HG02970 (cell line): ENCODE measurements around the gene TGM2.

Experiments used
- ATAC-seq: cut with Tn5 transposase; IDR thresholded peaks from one replicate; pipeline ENCODE4 v1.9.1; 2021; ENCODE audit warnings: mild to moderate bottlenecking, moderate library complexity, moderate number of reproducible peaks; ENCODE audit not compliant: unreplicated experiment, low FRiP score

TGM2 gene

DNA sequence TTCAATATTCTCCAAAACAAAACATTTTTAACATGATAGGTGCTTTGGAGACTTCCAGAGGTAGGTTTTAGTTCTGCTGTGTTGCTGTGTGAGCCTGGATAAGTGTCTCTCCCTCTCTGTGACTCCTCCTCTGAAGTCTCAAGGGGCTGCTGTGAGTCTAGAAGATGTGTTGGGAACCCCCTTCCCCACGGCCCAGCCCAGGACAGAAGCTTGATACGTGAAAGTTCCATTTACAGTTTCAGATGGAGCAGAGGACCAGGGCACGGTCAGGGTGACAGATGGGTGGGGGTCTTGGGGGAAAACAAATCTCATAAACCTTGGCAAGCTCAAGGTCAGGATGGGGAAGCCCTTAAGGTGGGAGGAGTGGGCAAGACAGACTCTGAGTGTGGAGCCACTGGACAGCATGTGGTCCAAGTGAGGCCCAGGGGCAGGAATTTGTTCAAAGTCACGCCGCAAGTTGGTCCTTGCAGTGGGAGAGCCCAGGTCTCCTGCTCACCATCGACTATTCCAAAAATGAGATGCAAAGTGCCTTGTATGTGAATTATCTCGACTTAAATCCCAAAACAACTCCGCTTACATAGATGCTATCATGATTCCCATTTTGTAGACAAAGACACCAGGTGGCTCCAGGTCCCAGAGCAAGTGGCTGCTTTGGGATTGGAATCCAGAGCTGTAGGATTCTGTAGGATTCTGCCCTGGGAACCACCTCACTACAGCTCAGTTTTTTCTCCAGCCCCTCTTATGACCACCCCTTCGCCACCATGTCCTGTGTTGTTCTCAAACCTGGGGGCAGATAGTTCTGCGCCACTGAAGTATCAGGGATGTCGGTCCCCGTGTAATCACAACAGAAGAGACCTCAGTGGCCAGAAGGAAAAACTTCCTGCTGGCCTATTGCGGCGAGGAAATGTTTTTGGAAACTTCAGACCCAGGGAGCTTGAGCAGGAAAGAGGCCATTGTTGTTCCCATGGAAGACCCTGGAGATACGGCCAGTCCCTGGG, 1.9 kb downstream of the TGM2 start:
- ATAC-seq: no peak

DNA sequence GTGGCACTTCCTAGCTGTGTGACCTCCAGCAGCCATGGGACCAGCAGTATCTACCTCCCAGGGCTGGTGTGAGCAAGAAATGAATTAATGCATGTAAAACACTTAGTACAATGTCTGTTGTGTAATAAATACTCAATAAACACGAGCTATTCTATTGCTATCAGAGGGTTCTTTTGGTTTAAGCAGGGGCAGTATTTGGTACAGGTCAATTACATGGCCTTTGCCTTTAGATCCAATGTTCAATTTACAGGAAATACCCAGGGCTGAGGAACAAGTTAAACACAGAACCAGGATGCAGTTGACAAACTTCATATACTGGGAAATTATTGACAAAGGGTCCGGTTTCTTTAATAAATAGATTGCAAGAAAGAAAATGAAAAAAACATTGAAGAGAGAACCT, 2.9 kb downstream of the TGM2 start:
- ATAC-seq: no peak

DNA sequence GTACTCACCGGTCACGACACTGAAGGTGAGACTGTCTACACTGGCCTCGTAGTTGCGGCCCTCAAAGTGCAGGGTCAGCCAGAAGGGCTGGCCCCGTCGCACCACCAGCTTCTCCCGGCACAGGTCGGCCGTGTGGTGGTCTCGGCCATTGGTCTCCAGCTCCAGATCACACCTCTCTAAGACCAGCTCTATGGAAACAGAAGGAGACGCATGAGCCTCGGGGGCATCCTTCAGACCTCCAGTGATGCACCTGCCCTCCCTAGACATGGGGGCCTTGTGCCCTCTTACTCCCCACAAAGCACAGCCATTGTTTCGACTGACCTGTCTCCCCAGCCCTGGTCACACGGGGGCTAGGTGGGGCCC, 3.7 kb downstream of the TGM2 start:
- no peak for ATAC-seq

DNA sequence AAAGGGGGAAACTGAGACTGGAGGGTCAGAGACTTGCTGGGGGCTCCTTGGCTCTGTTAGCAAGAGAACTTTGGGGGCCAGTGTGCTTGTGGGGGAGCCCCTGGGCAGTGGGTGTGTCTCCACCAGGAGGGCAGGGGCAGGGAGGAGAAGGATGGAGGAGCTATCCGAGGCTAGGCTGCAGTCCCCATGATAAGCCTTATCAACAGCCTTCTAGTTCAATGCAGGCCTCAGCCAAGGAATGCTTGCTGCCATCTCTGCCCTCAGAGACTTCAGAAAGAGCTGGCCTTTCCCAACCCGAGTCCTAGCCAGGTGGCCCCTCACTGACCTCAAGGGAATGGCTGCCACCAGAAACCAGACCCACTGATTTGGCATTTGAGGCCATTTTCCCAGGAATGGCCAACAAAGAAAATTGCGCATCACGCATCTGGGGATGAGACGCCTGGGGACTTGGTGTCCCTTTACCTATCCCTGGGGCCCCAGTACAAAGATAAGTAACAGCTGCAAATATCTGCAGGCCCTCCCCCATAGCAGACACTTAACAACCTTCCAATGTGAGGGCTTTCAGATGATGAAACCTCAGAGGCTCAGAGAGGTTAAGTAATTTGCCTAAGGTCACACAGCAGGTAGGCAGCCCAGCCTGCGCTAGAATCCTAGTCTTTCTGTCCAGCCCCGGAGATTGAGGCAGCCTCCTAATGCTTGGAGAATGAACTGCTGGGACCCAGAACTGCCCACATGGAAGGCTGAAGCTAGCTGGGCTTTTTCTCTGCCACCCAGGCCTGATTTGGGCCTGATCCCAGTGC, 4.9 kb downstream of the TGM2 start:
- no peak for ATAC-seq

DNA sequence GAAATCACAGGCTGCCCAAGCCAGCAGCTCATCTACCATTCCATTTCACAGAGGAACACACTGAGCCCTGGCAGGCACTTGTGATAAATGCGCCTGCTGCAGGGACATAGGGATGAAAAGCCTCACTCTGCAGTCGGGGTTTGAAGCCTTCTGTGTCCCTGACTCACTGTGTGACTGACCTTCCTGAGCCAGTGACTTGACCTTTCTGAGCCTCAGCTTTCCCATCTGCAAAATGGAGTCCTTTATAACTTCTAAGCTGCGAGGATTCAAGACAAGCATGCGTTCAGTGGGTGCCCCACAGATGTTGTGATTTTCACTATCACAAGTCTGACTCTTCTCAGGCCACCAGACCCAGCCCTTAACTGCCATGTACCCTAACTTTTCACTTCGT, 5.5 kb downstream of the TGM2 start:
- ATAC-seq: no peak

DNA sequence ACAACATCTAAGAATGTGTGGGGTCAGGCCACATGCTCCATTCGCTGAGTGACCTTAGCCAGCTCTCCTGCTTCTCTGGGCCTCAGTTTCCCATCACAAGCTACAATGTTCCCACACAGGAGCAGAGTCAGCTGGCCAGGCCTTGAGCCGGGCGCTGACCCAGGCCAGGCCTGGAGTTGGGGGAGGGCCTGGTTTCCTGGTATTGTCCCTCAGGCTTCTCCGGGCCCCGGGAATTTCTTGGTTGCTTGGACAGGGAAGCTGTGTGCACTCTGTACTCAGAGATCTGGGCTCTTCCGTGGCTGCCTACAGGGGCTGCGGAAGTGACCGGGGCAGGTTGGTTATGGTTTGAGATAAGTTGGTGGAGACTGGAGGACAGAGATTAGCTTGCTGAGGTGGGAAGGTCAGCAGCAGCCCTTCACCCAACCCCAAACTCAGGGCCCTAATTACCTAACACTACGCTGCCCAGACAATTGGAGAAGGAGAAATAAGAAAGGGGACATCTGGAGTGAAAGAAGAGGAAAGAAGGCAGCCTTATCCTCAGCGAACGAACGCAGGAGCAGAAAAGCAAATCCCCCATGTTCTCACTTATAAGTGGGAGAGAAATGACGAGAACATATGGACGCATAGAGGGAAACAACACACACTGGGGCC, 6.2 kb downstream of the TGM2 start:
- ATAC-seq: no peak

DNA sequence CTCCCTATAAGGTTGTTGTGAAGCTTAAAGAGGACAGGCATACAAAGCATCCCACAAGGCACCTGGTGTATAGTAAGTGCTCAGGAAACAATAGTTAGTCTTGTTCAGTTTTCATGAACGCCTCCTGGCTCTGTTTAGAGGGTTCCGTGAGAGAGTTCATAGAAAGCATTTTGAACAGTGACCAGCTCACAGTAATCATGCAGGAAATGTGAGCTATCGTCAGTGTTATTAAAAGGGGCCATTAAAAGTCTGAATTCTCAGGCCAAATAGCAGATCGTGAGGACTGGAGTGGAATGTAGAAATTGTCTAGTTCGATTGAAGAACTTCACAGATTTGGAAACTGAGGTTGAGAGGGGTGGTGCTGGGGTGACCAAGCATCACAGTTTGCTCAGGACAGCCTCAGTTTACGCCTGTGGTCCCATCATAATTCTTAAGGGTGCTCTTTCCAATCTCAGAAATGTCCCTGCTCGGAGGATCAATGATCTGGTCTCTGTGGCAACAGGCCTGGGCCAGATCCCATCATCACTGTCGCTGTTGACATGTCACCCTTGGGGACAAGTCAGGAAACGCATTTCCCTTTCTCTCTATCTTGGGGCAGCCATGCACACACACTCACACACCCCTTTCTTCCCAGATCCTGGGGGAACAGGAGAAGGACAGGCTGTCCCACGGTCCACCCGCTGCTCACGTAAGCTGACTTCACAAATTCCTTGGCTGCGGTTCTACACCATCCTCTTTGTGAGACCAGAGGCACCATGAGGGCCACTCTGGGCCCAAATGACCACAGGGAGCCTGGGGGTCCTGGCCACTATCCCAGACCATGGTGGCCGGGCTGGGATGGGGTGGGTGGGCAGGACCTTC, 7.2 kb downstream of the TGM2 start:
- no peak for ATAC-seq

DNA sequence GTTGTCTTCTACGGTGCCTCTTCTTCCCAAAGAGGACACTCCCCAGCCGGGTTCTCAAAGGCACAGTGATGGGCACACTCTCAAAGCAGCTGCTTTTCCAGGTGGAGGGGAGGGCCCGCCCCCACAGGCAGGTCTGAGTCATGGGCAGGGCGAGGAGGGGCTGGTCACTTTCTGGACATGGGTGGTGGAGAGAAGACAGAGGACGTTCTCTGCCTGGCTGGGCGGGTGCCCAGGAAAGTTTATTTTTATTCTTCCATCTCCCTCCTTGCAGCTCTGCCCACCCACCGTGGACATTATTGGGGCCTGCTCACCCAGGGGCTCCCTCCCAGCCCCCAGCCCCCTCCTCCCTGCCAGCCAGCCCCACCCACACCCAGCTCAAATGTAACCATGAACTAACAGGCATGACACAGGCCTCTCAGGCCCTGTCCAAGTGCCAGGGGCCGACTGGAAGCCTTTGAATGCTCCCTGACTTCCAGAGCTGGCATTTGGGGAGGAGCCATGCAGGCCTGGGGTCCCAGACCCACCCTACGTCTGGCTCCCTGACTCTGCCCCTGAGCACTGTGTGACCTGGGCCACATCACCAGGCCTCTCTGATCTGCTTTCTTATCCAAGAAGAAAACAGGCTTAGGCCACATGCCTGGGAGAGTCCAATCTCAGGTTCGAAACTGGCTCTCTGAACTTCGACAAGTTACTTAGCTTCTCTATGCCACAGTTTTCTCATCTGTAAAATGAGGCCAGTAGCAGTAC, 8.0 kb downstream of the TGM2 start:
- no peak for ATAC-seq

DNA sequence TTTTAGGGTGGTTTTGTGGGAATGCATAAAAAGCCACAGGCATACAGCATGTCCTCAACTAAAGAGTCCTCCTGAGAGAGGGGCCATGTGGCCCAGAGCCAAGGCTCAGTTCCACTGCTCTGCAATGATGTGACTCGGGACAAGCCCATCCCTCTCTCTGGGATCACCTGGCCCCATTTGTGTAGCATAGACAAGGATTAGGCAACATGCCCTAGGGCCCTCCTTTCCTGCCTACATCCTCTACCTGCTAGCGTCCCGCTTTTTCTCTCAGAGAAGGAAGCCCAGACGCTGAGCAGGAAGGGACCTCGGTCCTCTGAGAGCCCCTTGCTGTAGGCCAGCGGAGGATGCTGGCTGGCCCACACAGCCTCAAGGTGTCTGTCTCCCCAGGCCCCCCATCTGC, 8.8 kb downstream of the TGM2 start:
- ATAC-seq: no peak

DNA sequence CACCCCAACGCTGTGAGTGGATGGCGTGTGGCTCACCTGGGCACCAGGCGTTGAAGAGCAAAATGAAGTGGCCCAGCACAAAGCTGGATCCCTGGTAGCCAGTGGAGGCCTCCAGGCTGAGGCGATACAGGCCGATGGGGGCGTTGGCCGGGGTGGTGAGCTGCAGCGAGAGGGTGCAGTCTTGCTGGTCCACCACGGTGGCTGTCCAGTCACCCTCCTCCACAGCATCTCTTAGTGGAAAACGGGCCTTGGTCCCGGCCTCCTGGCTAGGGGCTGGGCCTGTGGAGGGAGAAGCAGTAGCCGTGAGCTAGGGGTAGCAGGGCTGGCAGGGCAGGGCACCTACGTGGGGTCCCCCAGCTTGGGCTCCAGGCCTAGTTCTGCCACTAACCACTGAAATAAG, 9.3 kb downstream of the TGM2 start:
- no peak for ATAC-seq

DNA sequence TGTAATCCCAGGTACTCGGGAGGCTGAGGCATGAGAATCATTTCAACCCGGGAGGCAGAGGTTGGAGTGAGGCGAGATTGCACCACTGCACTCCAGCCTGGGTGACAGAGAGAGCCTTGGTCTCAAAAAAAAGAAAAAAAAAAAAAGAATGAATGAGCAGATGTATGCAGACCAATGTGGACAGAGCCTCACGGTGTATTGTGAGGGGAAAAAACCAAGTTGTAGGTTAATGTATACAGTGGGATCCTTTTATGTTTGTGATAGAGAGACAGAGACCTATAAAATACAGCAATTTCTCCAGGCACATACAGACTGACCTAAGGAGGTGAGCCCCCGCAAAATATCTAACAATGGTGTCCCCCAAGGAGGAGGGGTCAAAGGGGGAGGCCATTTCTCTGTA, 11.7 kb downstream of the TGM2 start:
- no peak for ATAC-seq

DNA sequence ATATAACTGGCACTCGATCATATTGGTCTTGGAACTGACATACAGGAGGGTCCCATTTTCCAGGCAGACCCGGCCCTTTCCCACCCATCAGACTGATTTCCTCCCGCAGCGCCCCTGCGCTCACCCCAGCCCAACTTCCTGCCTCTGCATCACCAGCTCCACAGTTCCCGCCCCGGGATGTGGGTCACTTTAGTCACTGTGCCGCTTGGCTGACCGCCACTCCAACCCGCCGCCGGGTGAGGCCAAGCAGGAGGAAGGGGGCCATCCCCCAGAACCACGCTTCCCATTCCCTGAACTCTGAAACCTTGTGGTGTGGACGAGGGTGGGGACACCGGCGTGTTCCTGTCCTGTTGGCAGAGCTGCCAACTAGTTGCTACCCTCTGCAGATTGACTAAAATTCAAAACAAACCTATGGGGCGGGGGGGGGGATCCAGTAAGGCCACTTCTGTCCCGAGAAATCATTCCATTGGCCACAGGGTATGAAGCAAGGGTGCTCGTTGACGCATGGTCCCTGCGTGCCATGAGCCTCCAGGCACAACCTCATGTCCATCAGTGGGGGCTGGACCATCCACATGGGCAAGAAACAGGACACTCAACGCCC, 12.3 kb downstream of the TGM2 start:
- no peak for ATAC-seq

DNA sequence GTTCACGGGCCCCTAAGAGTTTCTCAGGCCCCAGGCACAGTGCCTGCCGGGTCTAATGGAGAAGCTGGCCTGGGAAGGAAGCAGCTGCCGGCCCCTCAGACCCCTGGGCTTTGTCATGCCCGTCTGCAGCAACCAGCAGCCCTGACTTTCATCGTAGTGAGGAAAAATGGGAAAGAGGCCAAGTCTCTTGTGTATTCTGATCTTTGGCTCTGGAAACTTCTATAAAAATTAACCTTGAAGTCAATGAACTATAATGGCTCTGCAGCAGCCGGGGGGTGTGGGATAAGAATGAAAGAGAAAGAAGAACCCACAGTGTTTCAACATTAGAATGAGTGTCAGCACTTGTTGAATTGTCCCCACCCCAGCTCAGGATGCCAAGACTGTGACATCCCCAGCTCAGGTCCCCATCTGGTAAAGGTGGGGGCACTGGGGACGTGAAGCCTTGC, 12.9 kb downstream of the TGM2 start:
- no peak for ATAC-seq

DNA sequence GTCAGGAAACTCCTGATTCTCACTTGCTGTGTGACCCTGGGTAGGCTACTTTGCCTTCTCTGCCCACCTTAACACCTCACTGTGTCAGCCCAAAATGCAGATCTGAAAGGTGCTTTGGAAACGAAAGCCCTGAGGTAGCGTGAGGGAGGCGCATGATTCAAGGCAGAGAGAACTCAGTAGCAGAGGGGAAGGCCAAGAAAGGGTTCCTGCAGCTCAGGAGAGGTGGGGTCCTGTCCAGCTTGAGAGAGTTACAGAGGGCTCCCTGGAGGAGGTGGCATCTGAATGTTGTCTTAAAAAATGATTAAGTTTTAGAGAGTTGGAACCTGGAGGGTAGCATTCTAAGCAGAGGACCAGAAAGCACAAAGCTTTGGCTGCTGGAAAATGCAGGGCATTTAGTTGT, 13.6 kb downstream of the TGM2 start:
- ATAC-seq: no peak

DNA sequence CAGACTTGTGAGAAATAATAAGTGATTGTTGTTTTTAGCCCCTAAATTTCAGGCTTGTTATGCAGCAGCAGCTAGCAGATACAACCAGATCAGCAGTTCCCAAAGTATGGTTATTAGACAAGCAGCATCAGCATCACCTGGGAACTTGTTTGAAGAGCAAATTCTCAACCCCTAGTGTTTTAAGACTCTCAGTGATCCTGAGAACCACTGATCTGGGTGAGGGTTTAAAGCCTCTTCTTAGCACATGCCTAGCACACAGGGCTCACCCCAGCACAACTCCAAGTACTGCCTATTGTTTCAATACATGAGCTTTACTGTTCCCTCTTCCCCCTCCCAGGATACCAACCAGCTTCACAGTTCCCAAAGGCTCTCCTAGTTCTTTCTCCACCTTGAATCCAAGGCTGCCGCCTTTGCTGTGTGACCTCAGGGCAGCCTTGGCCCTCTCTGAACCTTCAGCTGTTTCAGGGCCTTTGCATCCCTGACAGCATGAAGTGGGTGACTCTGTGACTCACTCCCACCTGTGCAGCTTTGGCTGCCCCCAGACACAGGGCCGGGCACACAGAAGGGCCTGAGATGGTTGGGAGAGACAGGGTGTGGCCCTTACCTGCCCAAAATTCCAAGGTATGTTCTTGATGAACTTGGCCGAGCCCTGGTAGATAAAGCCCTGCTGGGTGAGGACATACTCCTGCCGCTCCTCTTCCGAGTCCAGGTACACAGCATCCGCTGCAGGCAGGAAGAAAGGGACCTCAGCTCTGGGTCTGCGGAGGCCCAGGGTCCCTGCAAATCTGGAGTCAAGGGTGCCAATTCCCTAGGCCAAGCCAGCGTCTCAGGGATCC, 14.5 kb downstream of the TGM2 start:
- no peak for ATAC-seq

DNA sequence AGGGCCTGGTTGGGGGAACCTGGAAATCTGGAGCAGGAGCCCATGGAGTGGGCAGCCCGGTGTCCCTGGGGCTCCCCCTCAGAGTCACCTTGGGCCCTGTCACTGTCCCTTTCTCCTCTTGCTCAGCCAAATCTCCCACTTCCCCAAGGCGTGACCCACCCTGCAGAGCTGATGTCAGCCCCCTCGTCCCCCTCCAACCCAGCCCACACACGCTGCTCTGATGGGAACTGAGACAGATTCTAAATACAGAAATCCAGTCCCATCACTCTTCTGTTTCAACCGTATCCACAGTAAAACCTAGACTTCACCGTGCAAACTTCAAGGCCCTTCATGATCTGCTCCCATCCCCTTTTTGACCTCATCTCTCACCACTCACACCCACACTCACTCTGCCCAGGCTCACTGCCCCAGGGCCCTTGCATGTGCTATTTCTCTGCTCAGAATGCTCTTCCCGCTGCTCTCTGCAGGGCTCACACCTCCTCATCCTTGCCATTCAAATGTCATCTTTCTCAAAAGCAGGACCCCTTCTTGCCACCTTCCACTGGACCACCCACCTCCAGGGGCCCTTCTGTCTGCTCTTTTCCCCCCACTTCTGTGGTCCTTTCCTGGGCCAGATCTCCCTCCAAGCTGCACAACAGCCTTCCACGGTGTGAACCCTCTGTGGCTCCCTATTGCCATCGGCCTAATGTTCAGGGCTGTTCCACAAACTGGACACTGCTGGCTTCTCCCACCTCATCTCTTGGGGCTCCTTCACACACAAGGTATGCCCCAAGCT, 16.6 kb downstream of the TGM2 start:
- ATAC-seq: no peak

DNA sequence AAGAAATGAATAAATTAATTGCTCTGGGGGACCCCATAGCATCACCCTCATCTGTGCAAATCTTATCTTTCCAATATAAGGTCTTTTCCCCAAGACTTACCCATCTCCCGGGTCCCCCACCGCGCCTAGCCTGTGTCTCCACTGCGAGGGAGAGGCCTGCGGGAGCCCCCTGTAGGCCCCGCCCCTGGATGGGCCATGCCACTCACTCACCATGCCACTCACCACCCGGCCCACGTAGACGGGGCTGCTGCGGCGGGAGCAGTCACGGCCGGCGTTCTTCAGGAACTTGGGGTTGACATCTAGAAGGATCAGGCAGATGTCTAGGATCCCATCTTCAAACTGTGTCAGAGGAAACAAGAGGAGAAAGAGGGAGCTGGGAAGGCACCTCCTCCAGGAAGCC, 17.3 kb downstream of the TGM2 start:
- no peak for ATAC-seq
